ENCODE measurements around the gene IGF2R.

DNA sequence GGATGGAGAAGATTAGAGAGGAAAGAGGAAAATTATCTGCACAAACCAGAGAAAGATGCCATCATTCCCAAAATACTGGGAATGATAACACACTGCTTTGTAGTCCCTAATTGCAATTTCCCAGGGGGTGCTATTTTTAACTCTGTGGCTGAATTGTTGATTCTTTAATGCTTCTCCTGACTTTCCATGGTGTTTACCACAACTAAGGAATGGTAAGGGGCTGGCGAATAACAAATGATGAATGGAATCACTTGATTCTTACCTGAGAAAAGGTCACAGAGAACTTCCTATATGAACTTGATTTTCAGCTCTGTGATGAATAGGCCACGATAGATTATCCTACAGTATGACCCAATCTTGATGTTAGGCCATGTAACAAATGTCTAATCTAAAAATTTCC lies 22.0 kb upstream of the IGF2R start:
- TF ChIP-seq, protein P1, sequence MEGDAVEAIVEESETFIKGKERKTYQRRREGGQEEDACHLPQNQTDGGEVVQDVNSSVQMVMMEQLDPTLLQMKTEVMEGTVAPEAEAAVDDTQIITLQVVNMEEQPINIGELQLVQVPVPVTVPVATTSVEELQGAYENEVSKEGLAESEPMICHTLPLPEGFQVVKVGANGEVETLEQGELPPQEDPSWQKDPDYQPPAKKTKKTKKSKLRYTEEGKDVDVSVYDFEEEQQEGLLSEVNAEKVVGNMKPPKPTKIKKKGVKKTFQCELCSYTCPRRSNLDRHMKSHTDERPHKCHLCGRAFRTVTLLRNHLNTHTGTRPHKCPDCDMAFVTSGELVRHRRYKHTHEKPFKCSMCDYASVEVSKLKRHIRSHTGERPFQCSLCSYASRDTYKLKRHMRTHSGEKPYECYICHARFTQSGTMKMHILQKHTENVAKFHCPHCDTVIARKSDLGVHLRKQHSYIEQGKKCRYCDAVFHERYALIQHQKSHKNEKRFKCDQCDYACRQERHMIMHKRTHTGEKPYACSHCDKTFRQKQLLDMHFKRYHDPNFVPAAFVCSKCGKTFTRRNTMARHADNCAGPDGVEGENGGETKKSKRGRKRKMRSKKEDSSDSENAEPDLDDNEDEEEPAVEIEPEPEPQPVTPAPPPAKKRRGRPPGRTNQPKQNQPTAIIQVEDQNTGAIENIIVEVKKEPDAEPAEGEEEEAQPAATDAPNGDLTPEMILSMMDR (IDR thresholded peaks at IDR 0.05) = no peak
- TF ChIP-seq TEAD4 (CRISPR knock-in tag; IDR thresholded peaks at IDR 0.05) = no peak
- TF ChIP-seq, protein P2, sequence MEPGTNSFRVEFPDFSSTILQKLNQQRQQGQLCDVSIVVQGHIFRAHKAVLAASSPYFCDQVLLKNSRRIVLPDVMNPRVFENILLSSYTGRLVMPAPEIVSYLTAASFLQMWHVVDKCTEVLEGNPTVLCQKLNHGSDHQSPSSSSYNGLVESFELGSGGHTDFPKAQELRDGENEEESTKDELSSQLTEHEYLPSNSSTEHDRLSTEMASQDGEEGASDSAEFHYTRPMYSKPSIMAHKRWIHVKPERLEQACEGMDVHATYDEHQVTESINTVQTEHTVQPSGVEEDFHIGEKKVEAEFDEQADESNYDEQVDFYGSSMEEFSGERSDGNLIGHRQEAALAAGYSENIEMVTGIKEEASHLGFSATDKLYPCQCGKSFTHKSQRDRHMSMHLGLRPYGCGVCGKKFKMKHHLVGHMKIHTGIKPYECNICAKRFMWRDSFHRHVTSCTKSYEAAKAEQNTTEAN (CRISPR knock-in tag; IDR thresholded peaks at IDR 0.05) = no peak
- TF ChIP-seq FOXK1 (CRISPR knock-in tag; IDR thresholded peaks at IDR 0.05) = no peak
- no peak for TF ChIP-seq SMAD3 (CRISPR knock-in tag; IDR thresholded peaks at IDR 0.05; ENCODE audit: borderline replicate concordance)
- TF ChIP-seq HMGXB4 (CRISPR knock-in tag; IDR thresholded peaks at IDR 0.05) = no peak
- no peak for TF ChIP-seq JUN (CRISPR knock-in tag; IDR thresholded peaks at IDR 0.05)
- no peak for TF ChIP-seq ATF3 (CRISPR knock-in tag; conservative IDR thresholded peaks at IDR 0.05)
- TF ChIP-seq, protein P3, sequence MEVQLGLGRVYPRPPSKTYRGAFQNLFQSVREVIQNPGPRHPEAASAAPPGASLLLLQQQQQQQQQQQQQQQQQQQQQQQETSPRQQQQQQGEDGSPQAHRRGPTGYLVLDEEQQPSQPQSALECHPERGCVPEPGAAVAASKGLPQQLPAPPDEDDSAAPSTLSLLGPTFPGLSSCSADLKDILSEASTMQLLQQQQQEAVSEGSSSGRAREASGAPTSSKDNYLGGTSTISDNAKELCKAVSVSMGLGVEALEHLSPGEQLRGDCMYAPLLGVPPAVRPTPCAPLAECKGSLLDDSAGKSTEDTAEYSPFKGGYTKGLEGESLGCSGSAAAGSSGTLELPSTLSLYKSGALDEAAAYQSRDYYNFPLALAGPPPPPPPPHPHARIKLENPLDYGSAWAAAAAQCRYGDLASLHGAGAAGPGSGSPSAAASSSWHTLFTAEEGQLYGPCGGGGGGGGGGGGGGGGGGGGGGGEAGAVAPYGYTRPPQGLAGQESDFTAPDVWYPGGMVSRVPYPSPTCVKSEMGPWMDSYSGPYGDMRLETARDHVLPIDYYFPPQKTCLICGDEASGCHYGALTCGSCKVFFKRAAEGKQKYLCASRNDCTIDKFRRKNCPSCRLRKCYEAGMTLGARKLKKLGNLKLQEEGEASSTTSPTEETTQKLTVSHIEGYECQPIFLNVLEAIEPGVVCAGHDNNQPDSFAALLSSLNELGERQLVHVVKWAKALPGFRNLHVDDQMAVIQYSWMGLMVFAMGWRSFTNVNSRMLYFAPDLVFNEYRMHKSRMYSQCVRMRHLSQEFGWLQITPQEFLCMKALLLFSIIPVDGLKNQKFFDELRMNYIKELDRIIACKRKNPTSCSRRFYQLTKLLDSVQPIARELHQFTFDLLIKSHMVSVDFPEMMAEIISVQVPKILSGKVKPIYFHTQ (CRISPR knock-in tag; IDR thresholded peaks at IDR 0.05) = no peak
- no peak for TF ChIP-seq GTF2I (CRISPR knock-in tag; conservative IDR thresholded peaks at IDR 0.05)
- TF ChIP-seq ATF1 (CRISPR knock-in tag; IDR thresholded peaks at IDR 0.05) = no peak
- no peak for TF ChIP-seq NR1H2 (CRISPR knock-in tag; IDR thresholded peaks at IDR 0.05)
